HG02884 (cell line): Measurements from ENCODE around the gene ITGA4.

Experiments used
- ATAC-seq: cut with Tn5 transposase; IDR thresholded peaks from one replicate; pipeline ENCODE4 v1.9.1; 2021; ENCODE audit warnings: mild to moderate bottlenecking, moderate library complexity; ENCODE audit not compliant: unreplicated experiment

Gene ITGA4

DNA sequence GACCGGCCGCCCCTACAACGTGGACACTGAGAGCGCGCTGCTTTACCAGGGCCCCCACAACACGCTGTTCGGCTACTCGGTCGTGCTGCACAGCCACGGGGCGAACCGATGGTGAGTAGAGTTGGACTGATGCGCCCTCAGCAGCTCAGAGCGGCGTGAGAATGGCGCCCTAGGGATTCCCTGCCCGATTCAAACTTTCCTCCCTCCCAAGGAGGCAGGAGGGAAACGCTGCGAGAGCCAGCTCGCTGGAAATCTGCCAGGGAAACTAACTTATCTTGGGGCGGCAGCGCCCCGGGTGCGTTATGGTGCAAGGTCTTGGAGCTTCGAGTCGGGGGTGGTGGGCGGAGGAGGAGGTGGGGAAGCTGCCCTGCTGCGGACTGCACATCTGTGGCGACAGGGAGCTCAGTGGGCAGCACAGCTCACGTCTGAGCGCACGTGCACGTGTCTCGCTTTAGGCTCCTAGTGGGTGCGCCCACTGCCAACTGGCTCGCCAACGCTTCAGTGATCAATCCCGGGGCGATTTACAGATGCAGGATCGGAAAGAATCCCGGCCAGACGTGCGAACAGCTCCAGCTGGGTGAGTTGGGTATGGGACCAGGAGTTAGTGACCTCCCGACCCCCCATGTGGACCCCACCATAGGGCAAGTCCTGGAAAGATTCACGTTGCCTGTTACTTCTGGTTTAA lies 697 bp downstream of the ITGA4 start:
- ATAC-seq: peak; percentile 18

DNA sequence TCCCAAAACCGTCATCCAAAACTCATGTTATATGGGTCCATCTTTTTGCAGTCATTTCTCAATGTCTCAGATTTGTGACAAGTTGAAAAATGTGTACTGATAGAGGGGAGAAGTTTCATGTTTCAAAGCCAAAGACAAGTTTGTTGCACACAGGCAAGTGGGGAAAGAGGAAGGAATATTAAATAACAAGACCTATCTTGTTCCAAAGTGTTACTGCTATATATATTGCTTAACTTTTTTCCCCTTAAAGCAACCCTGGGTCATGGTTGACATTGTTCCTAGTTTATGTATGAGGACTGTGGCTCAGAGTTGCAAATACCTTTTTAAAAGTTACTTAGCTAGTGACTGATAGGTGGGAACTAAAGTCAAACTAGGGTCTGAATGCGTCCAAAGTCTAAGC lies 1.7 kb downstream of the ITGA4 start:
- ATAC-seq: no peak

DNA sequence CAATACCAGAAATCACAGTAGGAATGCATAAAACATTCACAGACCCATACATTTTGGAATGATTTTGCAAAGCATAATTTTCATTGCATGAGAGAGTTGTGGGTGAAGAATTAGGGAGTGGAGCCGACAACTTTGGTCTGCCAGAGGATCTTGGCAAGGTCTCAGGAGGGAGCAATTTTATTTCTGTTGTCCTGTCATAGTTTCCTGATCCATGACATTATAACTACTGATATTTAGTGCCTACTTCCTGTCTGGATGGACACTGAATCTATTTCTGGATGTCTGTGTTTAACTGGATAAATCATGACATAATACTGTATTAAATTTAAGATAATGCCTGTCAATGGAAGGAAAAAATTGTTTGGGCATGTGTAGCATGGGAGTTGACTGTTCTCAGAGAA lies 2.4 kb downstream of the ITGA4 start:
- ATAC-seq: no peak

DNA sequence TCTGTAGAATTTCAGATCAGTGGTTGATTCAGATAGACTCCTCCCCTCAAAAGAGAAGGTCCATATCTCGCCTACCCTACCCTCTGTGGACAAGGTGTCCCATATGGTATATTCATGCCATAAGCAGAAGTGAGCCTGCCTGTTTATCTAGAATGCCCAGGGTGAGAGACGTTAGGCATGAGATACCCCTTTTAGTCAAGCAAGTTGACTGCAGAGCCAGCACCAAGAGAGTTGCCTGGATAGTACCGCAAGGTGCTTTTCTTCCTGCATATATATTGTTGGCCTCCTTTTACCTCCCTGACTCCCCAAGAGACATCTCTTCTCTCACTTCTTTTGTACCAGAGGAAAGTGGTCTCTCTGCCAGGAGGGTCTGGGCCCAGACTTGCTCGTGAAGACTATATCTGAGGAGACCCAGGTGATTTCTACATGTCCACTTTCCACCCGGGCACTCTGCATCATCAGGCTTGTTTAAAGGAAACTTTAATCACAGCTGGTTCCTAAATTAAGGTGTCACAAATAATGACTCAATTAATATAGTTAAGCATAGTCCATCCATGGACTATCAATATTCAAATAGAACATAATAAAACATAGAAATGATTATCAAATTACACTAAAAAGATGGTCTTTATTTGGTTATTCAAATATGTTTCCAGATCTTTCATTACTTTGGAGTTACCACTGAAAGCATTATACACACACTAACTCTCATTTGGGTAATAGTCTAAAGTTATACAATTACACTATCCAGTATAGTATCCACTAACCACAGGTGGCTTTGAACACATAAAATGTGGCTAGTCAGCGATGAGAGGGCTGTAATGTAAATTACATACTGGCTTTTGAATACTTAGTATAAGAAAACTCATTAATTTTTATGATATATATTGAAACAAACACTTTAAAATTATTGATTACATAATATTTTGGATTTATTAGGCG lies 4.1 kb downstream of the ITGA4 start:
- no peak for ATAC-seq

DNA sequence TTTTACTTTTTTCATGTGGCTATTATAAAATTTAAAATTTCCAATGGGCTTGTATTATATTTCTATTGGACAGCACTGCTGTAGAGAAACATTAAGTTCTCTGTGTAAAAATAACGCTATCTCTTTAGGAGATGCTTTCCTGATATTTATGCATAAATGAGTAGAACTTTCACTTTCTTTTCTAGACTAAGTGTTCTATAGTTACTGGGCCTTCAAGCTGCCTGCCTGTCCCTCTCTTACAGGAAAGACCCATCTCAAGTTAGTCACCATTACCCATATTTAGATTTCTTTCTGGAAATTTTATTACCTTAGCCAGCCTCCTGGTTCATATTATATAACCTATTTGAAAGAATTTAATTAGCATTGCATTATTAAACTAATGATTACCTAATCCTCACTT lies 4.8 kb downstream of the ITGA4 start:
- ATAC-seq: peak; percentile 30

DNA sequence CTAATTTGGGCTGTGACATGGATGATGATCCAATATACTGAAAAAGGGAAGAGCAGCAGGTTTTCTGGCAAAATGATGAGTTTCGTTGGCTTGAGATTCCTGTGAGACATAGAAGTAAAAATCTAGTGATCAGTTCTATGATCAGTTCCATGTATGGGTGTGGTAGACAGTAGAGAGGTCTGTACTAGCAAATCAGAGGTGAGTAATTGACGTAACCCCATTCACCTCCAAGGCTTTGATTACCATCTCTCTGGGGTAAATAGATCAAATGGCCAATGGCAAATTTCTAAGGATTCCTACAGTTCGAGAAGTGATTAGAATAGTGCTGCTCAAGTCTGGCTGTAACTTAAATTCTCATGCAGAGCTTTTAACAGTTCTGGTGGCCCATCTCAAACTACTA lies 6.4 kb downstream of the ITGA4 start:
- no peak for ATAC-seq

DNA sequence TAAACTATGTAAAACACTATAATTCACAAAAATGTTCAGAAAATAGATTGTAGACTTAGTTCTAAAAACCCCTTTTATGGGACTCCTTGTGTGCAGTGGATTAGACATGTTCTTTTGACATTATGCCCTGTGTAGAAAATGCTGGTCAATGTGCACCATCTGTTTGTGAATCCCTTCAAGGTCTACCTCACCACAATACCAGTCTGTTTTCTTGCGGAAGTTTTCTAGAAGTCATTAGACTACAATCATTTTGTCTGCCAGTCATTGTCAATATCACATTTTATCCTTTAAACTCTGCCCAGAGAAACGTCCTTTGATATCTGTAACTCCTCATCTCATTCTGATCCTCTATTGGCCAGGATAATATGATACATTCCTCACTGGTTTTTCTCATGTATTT lies 7.8 kb downstream of the ITGA4 start:
- ATAC-seq: no peak

DNA sequence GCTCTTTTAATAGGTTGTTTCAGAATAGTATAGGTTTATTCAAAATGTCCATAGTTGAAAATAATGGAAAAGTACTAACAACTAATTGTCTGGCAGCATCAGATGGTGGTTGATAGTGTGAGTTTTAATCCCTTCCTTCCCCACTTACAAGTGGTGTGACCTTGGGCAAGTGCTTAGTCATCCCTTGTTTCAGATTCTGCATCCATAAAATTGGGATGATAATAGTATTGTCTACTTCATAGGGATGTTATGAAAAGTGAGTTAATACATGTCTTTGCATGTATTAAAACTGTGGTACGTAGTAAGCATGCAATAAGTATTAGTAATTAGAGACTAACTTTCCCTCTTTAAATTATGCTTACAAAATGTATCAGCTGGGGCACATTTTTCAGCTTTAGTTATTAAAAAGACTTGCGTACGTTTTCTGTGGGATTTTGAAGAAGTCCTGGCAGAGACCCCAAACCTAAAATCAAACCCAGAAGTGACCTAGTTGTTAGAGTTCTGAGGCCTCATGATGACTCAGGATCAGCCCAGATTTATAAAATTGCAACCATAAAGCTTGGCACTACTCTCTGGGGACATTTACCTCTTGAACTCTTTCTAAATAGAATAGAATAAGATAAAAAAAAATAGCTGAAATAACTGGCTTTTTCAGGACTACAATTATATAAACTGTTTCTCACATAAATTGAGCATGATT lies 8.6 kb downstream of the ITGA4 start:
- no peak for ATAC-seq

DNA sequence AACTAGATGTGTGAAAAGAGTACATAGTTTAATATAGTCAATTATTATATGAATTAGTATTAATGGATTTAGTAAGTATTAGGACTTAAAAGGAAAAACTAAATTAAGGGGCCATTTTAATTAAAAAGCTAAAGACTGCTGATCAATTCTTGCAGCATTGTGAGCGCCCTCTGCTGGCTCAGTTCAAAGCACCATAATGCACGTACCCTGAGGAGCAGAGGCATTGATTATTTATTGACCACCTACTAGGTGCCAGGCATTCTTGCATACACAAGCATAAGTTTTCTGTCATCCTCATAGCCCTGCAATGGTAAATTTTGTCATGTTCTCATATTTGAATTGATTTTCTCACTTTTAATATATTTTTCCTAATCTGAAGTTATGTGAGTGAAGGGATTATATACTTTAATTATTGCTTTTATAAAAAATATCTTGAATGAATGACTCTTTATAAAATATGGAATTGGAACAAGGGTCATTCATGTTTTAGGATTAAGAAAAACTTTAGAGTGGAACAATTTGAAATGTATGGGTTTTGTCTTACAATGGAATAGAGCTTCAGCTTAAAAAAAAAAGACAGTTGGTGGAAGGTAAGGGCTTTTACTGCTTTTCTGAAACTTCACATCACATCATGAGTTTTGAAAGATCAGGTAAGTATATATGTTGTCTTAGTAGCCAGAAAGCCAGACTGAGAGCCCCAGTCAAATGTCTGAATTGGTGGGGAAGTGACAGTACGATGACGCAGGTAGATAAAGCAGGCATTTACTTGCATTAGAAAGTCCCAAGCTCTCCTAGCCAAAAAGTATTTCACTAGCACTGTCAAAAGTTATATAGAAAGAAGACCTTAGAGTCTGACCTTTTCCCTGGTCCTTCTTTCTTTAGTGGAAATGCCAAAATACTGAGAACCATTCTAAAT lies 9.7 kb downstream of the ITGA4 start:
- ATAC-seq: no peak

DNA sequence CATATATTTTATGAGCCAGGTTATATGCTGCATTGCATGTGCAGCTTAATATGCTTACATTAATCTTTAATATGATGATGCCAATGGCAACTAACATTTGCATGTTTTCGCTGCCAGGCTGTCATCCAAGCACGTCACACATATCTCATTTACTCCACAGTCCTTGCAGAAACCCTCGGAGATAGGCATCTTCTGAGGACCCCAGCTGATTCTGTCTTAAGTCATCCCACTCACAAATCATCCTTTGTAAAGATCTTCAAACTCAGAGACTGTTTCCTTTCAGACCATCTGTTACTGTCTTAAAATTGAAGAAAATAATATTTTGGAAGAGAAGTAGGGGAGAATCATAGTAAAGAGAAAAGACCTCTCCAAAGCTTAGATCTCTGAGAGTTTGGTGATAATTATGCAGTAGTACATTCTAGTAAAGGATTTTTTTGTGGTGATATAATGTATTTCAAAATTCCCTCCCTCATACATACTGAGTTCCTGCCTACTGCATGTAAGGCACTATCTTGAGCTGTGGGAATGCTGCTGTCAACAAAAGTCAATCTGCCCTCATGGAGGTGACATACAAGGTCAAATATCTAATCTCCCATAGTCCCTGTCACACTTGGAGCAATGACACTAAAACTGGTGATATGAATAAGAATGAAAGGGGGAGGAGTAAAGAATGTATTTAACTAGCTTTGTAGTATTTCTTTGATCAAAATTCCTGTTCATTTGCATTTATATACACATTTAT lies 11.0 kb downstream of the ITGA4 start:
- no peak for ATAC-seq

DNA sequence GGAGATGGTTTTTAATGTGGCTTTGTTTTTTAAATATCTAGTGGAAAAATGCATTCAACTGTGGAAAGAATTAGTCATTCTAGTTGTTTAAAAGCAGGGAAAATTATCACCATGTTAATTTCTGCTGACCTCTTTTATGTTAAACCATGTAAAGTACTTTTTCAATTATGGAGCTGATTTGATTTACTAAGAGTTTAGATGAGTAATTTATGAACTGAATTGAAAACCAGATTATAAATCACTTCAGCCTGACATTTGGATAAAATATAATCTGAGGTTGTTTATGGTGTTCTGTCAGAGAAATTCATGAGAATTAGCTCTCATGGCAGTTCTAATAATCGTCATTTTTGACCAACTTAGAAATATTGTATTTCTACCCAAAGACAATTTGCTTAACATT lies 11.6 kb downstream of the ITGA4 start:
- no peak for ATAC-seq

DNA sequence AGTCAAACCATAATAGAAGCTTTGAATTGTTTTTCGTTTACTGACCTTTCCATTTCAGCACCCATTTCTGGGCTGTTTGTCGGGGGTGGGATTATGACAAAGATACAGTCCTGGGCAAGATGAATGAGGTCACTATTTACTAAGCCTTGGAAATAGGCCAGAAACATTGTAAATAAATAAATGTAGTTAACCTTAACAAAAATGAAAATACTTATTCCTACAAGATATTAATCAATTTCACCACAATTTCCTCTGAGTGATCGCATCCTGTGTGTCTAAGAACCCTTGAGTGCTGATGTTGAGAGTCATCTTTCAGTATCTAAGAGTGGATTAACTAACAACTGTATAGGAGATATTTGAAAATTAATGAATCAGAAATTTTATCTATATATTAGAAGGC lies 14.0 kb downstream of the ITGA4 start:
- no peak for ATAC-seq

DNA sequence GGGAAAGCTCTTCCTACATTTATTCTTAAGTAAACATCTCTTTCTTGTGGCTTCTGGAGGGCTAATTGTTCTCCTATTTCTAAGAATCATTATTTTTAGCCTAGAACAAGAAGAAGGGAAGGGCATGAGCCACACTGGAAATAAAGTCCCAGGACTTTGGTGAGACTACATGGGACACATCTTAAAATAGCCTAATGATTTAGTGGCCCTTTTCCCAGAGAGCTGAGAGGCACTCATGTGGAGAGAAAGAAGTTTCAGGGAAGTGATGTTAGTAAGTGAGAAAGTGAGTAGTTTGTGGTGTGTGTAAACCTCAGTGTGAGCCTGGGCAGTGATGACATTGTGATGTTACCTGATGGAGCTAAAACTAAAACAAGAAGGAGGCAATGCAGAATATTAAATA lies 14.6 kb downstream of the ITGA4 start:
- no peak for ATAC-seq

DNA sequence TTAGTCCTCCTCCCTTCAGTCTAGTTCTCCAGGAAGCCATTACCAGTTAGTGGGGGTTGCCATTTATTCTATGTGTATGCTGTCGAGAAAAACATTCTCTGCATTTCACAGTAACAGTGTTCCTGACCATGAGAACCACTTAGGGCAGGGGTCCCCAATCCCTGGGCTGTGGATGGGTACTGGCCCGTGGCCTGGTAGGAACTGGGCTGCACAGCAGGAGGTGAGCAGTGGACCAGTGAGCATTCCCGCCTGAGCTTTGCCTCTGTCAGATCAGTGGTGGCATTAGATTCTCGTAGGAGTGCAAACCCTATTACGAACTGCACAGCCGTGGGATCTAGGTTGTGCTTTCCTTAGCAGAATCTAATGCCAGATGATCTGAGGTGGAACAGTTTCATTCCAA lies 15.8 kb downstream of the ITGA4 start:
- no peak for ATAC-seq

DNA sequence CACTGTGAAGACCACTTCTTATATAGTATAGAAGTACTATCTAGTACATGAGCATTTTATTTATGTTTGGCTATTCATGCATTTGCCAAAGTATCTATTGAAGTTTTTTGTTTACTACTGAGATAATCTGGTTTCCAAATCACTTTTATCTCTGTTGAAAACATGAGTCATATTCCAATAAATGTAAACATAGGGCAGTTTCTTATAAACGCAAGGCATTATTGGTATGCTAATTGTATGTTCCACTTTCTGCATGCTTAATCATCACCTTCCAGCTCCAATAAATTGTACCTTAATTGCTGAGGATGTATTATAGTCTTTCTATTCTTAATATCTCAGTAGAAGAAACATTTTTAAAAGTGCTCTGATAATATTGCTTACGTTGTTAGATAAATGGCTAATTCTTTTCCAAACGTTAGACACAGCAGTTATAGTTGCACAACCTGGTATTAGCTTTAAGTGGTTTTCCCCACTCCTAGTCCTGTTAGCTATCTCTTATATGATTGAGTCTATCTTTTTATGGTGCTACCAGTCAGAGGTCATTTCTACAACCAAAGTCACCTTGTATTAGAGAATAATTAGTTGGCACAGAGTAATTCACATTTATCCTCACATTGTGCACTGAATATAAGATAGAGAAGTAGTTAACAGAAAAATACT lies 17.2 kb downstream of the ITGA4 start:
- no peak for ATAC-seq

DNA sequence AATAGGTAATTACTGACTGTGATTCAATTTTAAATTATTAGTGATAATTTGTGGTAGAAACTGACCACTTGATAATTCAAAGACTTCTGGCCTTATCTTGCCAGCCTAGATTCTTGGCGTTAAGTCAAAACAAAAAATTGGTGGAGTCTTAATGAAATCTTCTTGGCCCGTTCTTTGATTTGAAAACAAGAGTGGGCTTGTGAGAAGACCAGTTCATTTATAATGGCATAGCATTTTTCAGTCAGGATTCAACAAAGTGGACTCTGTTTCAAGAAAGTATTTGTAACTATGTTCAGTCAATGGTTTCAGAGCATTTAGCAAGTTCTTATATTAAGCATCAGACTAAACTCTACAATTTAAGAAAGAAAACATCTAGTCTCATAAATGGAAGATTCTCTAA lies 26.0 kb downstream of the ITGA4 start:
- ATAC-seq: no peak

DNA sequence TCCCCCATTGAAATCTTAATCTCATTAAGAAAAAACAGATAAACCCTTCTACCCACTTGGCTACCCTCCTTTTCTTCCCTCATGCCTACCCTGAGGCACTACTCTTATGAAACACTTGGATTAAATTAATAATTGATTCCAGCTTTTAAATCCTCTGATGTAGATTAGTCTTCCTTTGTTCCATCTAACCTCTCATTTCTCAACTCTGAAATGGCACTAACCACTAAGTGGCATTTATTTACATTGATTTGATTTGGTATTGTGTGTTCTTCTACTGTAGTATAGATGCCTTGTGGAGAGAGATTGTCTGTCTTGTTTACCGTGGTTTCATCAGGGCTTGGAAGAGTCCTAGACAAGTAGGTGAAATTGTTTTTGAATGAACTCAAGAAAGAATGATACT lies 26.7 kb downstream of the ITGA4 start:
- ATAC-seq: no peak

DNA sequence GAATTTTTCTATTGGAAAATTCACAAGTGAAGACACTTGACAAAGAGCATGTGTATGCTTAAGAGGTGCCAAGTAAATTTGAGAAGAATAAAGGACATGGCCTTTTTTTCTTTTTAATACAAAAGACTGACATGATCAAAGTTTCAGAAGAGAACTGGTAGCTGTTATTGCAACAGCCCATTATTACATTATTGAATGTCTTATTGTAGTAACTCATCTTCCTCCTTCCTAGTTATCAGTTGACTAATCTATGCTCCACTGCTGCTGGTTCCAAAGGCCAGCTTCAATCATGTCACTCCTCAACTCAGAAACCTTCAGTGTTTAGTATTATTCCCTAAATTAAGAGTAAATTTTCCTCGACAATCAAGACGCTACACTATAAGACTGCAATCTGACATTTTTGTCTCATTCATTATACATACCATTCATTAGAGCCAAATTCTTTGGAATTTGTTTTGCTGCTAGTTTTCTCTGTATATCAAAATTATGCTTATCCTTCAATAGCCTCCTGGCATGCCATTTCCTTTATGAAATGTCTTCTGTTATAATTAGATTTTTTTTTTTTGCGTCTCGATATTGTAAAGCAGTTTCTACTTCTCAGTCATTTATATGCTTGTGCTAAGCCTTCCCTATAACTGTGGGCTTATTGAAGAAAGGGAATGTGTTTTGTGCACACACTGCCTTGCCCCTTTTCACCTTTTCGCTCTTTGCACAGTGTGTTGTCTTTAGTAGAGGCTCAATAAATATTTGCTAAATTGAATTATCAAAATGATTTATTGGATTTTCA lies 27.9 kb downstream of the ITGA4 start:
- no peak for ATAC-seq

DNA sequence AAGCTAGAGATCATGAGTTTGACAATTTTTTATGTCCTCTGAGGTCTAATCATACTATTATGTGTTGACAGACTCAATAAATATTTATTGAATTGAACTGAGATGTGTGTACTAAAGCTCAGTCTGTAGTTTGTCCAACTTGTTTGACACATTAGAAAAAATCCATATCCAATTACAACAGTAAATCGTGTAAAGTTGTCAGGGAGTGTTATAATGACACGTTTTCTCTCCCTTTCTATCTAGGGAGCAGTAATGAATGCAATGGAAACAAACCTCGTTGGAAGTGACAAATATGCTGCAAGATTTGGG lies 28.4 kb downstream of the ITGA4 start:
- no peak for ATAC-seq
